IMR-90 (cell line): ENCODE results near the gene TNF. TPM values are rescaled to one million over a fixed set of nuclear protein-coding genes. Genes with fewer than 3 reads are reported as not detected.

Experiments used
- ATAC-seq: fragments of 200-7000 bp; cut with Tn5 transposase; 2 replicates; pipeline ENCODE4 v1.9.1; 2020; ENCODE audit warnings: low read depth, mild to moderate bottlenecking, moderate library complexity
- BruUV-seq: library from RNA; stranded (reverse); fragments of 400-500 nt; replicated peaks from 2 replicates; lab custom pipeline; 2021; lab: Mats Ljungman, UMichigan
- CTCF ChIA-PET: fragments of 300-600 bp; formaldehyde crosslinking; extraction: SDS; loops from one replicate; lab custom pipeline; 2021; ENCODE audit warnings: antibody characterized with exemption; lab: Yijun Ruan, JAX
- POLR2A ChIA-PET: fragments of 300-600 bp; sonication (Branson Sonifier 250); formaldehyde crosslinking; loops from one replicate; lab custom pipeline; 2022; ENCODE audit warnings: antibody characterized with exemption; ENCODE audit not compliant: unreplicated experiment; lab: Charles Lee
- DNase-seq: peaks from one replicate; pipeline ENCODE4 v3.0.0; 2013
- H2AFZ ChIP-seq: replicated peaks from 2 replicates; pipeline ENCODE3; 2013; ENCODE audit warnings: low read length, mild to moderate bottlenecking; ENCODE audit not compliant: poor library complexity
- H2AK5ac ChIP-seq: 2 replicates; pipeline ENCODE4 v1.6.1; 2013; ENCODE audit warnings: low read depth, low read length, inconsistent platforms
- H2AK9ac ChIP-seq: replicated peaks from 2 replicates; pipeline ENCODE3; 2013; ENCODE audit warnings: mild to moderate bottlenecking, low read depth, low read length, moderate library complexity; ENCODE audit not compliant: poor library complexity
- H2BK120ac ChIP-seq: 2 replicates; pipeline ENCODE4 v1.6.1; 2013; ENCODE audit warnings: low read depth, low read length, inconsistent platforms
- H2BK15ac ChIP-seq: 3 replicates; pipeline ENCODE4 v1.6.1; 2013; ENCODE audit warnings: low read depth, low read length, inconsistent platforms
- H2BK20ac ChIP-seq: 2 replicates; pipeline ENCODE4 v1.6.1; 2013; ENCODE audit warnings: low read depth, mild to moderate bottlenecking, inconsistent platforms, low read length, moderate library complexity
- H2BK5ac ChIP-seq: 2 replicates; pipeline ENCODE4 v1.6.1; 2013; ENCODE audit warnings: mild to moderate bottlenecking, low read depth, low read length, inconsistent platforms; ENCODE audit not compliant: poor library complexity, severe bottlenecking
- H3K14ac ChIP-seq: replicated peaks from 2 replicates; pipeline ENCODE4 v1.6.1; 2013; ENCODE audit warnings: low read depth, low read length, inconsistent platforms
- H3K18ac ChIP-seq: 2 replicates; pipeline ENCODE4 v1.6.1; 2013; ENCODE audit warnings: low read depth, low read length, control low read depth
- H3K23ac ChIP-seq: 2 replicates; pipeline ENCODE4 v1.6.1; 2013; ENCODE audit warnings: low read depth, low read length, inconsistent platforms
- H3K27ac ChIP-seq: 2 replicates; pipeline ENCODE4 v1.5.1; 2013; ENCODE audit warnings: mild to moderate bottlenecking, control low read depth, low read length; ENCODE audit not compliant: insufficient read depth
- H3K27me3 ChIP-seq: 2 replicates; pipeline ENCODE4 v1.6.1; 2013; ENCODE audit warnings: low read length; ENCODE audit not compliant: control insufficient read depth, insufficient read depth
- H3K36me3 ChIP-seq: 2 replicates; pipeline ENCODE4 v1.6.1; 2013; ENCODE audit warnings: low read length, mixed read lengths; ENCODE audit not compliant: control insufficient read depth, insufficient read depth
- H3K4ac ChIP-seq: 2 replicates; pipeline ENCODE4 v1.6.1; 2013; ENCODE audit warnings: low read depth, low read length, inconsistent platforms
- H3K4me1 ChIP-seq: 2 replicates; pipeline ENCODE4 v1.6.1; 2013; ENCODE audit warnings: low read length, mixed read lengths; ENCODE audit not compliant: control insufficient read depth, insufficient read depth
- H3K4me2 ChIP-seq: 2 replicates; pipeline ENCODE4 v1.6.1; 2013; ENCODE audit warnings: low read depth, mild to moderate bottlenecking, control low read depth, low read length, moderate library complexity
- H3K4me3 ChIP-seq: 2 replicates; pipeline ENCODE4 v1.5.1; 2013; ENCODE audit warnings: low read depth, mild to moderate bottlenecking, control low read depth, low read length, moderate library complexity; ENCODE audit not compliant: insufficient read depth
- H3K56ac ChIP-seq: 2 replicates; pipeline ENCODE4 v1.6.1; 2013; ENCODE audit warnings: low read length, inconsistent platforms; ENCODE audit not compliant: insufficient read depth; ENCODE audit errors: extremely low read depth
- H3K79me1 ChIP-seq, 2 experiments: 2 replicates each; pipeline ENCODE4 v1.6.1; 2013; ENCODE audit warnings: low read length in 2 of 2, inconsistent platforms in 1 of 2, low read depth in 1 of 2
- H3K9ac ChIP-seq: 2 replicates; pipeline ENCODE4 v1.6.1; 2013; ENCODE audit warnings: low read depth, low read length, control low read depth
- H3K9me1 ChIP-seq: 2 replicates; pipeline ENCODE4 v1.6.1; 2013; ENCODE audit warnings: low read length, inconsistent platforms; ENCODE audit not compliant: insufficient read depth
- H3K9me3 ChIP-seq: 2 replicates; pipeline ENCODE4 v1.6.1; 2013; ENCODE audit warnings: low read length; ENCODE audit not compliant: control insufficient read depth, insufficient read depth
- H4K20me1 ChIP-seq: 2 replicates; pipeline ENCODE4 v1.6.1; 2013; ENCODE audit warnings: low read length, inconsistent platforms; ENCODE audit not compliant: insufficient read depth
- H4K5ac ChIP-seq: 2 replicates; pipeline ENCODE4 v1.6.1; 2013; ENCODE audit warnings: mild to moderate bottlenecking, low read depth, low read length, control low read depth
- H4K8ac ChIP-seq, 2 experiments: 2 replicates each; pipeline ENCODE4 v1.6.1; 2013; ENCODE audit warnings: low read depth in 2 of 2, low read length in 2 of 2, control low read depth in 1 of 2, inconsistent platforms in 1 of 2
- H4K91ac ChIP-seq: 2 replicates; pipeline ENCODE4 v1.6.1; 2013; ENCODE audit warnings: low read depth, low read length, inconsistent platforms; ENCODE audit not compliant: insufficient read depth
- CTCF ChIP-seq: conservative IDR thresholded peaks from 2 replicates; pipeline ENCODE4 v1.5.1; 2012; ENCODE audit warnings: mild to moderate bottlenecking, low read depth, low read length, improper control_type of control experiment
- FOS ChIP-seq: fragments of 150-350 bp; IDR thresholded peaks from 2 replicates; pipeline ENCODE4 v1.6.1; 2016; ENCODE audit warnings: low read depth, low read length
- WGBS, 2 experiments: methylation state at CpG; one replicate each; pipeline versions ENCODE4 v1.1.5 to v1.1.7; 2013; ENCODE audit warnings: missing lambda C conversion rate in 2 of 2; ENCODE audit not compliant: insufficient read length in 1 of 2; ENCODE audit errors: extremely low coverage in 2 of 2; 5-methylcytosine and 5-hydroxymethylcytosine counted together
- dilution Hi-C: fragments of 300-500 bp; cut with HindIII; formaldehyde crosslinking; loops from one replicate; pipeline ENCODE4 v1.14.3; 2018; ENCODE audit warnings: low sequenced_read_pairs; ENCODE audit not compliant: unreplicated experiment
- in situ Hi-C: fragments of 300-500 bp; cut with MboI; formaldehyde crosslinking; loops from 3 replicates; pipeline ENCODE4 v1.14.3; 2019; ENCODE audit warnings: low sequenced_read_pairs, inconsistent platforms, mixed read lengths
- intact Hi-C: fragments of 100-400 bp; cut with micrococcal nuclease; formaldehyde crosslinking; loops from 2 replicates; pipeline ENCODE4 v1.10.0; 2022
- polyA plus RNA-seq, 3 experiments: library from polyadenylated mRNA; depleted of rRNA; stranded (reverse); fragments of >200 nt; gene quantifications; 2 replicates each; pipeline ENCODE4 v1.2.3, GENCODE V29; 2012; ENCODE audit warnings: low replicate concordance in 1 of 3
- total RNA-seq: library from RNA; depleted of rRNA; stranded (reverse); fragments of >200 nt; gene quantifications from 2 replicates; pipeline ENCODE4 v1.2.3, GENCODE V29; 2012

TNF gene
- total and polyA plus RNA-seq, 2 of the 4 experiments (the other 2 are of a cell fraction) = not detected

GRCh38 chr6:31585491-31585890 lies 10.1 kb downstream of the TNF start:
- ChIA-PET CTCF (interaction anchor here (1.2 to 1.4 kb wide), 2 partner anchors 34 to 39 kb away, joined by 4 to 8 read pairs; partner anchors contain the start of genes ATP6V1G2 and NFKBIL1), POLR2A (interaction anchor here (0.5 kb wide), 1 partner anchor 27 kb away, joined by 4 read pairs; no protein-coding TSS in a partner anchor)
- DNase-seq = no peak
- Histone ChIP-seq H2BK5ac (no peak overlapping the region), H3K56ac (no peak overlapping the region), H4K8ac (no peak overlapping the region), H3K27ac (no peak overlapping the region), H2AK5ac (no peak overlapping the region), H2AFZ (no peak overlapping the region), H3K4me1 (peaks cover 4% of the 10 kb centered on the region; the same call in 1 of the 2 replicates), H3K4ac (no peak overlapping the region), H3K4me2 (no peak overlapping the region), H3K9me1 (no peaks in the 10 kb centered on the region; the same call in 1 of the 2 replicates), H3K23ac (no peak overlapping the region), H2BK20ac (no peak overlapping the region), H3K27me3 (peaks cover 11% of the 10 kb centered on the region), H3K9me3 (no peaks in the 10 kb centered on the region), H4K5ac (no peak overlapping the region), H2BK15ac (no peak overlapping the region), H3K36me3 (no peaks in the 10 kb centered on the region), H4K91ac (no peak overlapping the region), H3K14ac (no peak overlapping the region), H3K4me3 (no peak overlapping the region), H2BK120ac (no peak overlapping the region), H3K18ac (no peak overlapping the region), H2AK9ac (no peak overlapping the region), H4K20me1 (no peaks in the 10 kb centered on the region), H3K9ac (no peak overlapping the region), H3K79me1 (no peaks in the 10 kb centered on the region)
- intact Hi-C loops = no loop called here
- in situ Hi-C loops = no loop called here
- WGBS, 2 experiments = no CpG with 5 or more reads among the region's 2 CpGs
- TF ChIP-seq FOS (no peak), CTCF (peak; percentile 29; the same call in 1 of the 2 replicates)
- dilution Hi-C loops = no loop called here
- BruUV-seq = no TSS peak
- no peak for ATAC-seq
